Superior temporal gyrus (tissue), 1 donor: Measurements from ENCODE around the gene NRP1.
"Not testable (repeated sequence)": the region's sequence is repeated elsewhere in the genome, so short reads cannot be mapped to it uniquely, and the experiment has no call there.

Experiments used
- DNase-seq: peaks from one replicate; pipeline ENCODE4 v3.0.0-alpha.2; 2016; ENCODE audit errors: extremely low spot score

NRP1 gene

GRCh38 chr10:33237736-33238624 lies 96.5 kb downstream of the NRP1 start:
- no peak for DNase-seq

DNA sequence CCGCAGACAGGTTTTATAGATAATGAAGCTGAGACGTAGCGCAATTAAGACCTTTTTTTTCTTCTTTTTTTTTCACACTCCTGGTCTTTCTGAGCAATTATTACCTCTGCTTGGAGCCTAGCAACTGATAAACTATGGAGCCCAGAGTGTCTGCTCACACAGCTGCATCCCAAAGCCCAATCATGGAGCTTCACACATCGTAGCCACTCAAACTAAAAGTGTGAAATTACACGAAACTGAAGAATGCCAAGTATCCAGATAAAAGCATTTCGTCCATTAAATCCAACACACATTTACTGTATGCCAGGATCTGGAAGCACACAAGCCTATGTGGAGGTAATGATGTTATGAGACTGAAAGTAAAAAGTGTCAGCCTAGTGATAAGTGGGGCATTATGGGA lies 97.6 kb downstream of the NRP1 start:
- DNase-seq, result no peak

- DNase-seq, result no peak
Observed at GRCh38 chr10:33235951-33236350, 98.5 kb downstream of the NRP1 start.

GRCh38 chr10:33235251-33235884 lies 99.1 kb downstream of the NRP1 start:
- no peak for DNase-seq

DNA sequence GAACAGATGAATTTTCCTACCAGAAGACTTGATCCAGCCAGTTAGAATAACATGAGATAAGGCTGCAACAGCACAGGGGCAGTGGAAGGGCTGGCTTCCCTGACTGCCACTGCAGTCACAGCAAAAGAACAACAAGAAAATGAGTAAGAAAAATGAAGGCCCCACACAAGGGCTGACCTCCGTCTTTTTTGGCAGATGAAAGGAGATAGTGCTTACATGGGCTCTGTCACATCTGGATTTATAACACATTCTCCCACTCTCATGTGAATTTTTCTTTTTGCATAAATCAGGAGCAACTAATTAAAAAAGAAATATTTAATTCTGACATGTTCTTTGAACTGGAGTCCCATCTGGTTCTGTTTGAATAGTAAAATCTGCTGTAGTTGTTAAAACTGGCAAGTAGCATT lies 99.6 kb downstream of the NRP1 start:
- no peak for DNase-seq

DNA sequence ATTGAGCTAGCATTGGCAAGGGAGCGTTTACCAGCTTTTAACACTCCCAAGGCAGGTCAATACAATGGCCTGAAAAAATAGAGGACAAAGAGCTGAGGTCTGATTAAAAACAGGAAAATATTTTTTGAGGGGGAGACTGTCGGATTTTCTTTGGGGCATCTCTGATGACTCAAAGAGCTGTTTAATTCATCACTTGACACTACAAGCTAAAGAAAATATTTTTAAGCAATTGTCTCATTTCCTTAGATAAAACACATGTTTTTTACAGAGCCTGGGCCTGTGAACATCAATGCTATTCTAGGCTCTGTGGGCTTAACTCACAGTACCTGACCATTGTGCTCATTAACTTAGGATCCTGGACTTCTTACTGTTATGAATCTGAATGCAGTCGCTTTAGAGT lies 100.8 kb downstream of the NRP1 start:
- DNase-seq, result no peak

- no peak for DNase-seq
Observed at GRCh38 chr10:33233221-33233620, 101.2 kb downstream of the NRP1 start.

GRCh38 chr10:33231621-33232350 lies 102.7 kb downstream of the NRP1 start:
- DNase-seq, result no peak

DNA sequence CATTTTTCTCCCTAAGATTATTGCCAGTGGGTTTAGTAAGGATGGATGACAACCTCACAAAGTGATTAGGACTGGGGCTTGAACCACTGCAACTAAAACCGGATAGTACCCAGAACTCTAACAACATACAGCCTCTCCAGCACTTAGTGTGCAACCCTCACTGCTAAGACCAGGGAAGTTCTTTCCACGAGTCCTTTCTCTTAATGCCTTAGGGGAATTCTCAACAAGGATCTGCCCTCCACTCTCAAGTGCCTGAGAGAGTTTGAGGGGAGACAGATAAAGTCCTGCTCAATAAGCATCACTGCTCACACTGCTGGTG lies 104.6 kb downstream of the NRP1 start:
- DNase-seq, result no peak

DNA sequence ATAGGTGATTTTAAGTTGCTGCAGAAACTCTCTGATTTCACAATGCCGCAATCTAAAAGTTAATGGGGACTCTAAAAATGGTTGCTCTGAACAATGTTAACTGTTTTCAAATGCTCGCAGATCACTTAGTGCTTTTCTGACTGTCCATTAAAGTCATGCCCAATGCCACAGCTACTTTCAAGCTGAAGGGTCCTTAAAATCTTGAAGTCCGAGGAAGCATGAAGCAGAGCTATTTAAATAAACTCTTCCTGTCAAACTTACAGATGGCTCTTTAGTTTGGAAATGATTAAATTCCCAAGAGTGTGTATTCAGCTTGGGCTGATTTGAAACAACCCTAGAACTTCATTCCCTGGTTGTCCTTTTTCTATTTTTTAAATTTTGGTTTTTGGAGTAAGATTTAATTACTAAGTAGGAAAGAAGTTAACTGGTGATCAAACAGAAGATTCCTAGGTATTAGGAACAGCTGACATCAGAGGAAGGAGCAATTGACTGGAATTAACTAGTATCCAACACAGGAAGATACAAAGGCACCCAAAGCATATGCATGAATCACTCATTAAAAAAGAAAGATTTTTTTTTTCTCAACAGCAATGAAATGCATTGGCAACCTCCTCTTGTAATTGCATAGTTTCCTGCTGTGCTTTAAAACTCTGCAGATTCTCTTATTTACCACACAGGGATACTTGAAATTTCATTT lies 105.1 kb downstream of the NRP1 start:
- no peak for DNase-seq

DNA sequence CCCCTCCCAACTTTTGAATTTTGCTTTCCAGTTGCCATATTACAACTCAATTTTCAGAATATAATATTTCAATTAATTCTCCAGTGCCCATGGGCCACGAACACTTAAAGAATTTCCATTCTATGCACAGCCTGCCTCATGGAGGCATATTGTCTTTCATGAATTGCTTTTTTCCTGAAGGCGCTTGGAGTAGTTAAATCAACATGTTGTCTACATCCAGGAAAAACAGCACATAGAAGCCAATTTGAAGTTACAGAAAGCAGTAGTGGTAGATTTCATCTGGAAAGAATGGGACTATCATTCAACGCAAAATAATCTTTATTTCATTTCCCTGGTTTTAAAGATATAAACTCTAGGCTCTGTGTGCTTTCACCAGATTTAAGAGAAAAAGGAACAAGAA lies 106.0 kb downstream of the NRP1 start:
- no peak for DNase-seq

DNA sequence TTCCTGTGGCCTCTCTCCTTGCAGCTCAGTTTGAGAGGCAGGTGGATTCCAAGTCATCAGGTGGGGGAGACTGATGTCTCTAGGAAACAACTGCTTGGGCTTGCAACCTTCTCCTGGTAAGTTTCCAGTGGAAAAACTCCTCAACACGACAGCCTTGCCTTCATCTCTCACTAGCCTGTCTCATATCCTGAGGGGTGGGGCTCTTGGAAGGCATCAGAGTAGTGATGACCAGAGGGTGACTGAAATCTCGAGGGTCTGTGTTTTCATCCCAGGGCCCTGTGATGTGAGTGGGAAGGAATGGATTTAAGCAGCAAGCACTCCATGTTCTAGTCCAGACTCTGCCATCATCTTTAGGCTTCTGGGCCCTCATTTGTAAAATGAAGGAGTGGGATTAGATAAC lies 107.0 kb downstream of the NRP1 start:
- no peak for DNase-seq

DNA sequence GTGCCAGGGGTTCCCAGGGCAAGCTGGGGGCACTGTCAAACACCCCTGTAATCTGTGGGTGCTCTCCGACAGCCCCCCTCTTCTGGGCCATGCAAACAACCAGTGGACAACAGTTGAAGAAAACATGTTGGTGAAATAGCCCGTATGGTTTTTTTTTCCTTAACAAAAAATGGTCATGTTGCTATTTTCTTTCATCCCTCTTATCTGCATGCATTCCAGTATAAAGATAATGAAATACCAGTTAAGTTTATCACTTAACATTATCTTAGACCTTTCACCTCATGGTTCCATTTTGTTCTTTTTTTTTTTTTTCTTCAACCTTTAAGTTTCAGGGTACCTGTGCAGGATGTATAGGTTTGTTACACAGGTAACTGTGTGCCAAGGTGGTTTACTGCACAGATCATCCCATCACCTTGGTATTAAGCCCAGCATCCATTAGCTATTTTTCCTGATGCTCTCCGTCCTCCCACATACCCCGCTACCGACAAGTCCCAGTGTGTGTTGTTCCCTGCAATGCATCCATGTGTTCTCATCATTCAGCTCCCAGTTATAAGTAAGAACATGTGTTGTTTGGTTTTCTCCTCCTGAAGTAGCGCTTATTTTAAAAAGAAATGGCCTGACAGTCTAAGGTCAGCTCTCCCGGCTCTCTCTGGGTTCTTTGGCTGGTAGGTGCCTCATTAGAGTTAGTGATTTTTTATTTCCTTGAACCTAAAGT lies 110.1 kb downstream of the NRP1 start:
- no peak for DNase-seq

DNA sequence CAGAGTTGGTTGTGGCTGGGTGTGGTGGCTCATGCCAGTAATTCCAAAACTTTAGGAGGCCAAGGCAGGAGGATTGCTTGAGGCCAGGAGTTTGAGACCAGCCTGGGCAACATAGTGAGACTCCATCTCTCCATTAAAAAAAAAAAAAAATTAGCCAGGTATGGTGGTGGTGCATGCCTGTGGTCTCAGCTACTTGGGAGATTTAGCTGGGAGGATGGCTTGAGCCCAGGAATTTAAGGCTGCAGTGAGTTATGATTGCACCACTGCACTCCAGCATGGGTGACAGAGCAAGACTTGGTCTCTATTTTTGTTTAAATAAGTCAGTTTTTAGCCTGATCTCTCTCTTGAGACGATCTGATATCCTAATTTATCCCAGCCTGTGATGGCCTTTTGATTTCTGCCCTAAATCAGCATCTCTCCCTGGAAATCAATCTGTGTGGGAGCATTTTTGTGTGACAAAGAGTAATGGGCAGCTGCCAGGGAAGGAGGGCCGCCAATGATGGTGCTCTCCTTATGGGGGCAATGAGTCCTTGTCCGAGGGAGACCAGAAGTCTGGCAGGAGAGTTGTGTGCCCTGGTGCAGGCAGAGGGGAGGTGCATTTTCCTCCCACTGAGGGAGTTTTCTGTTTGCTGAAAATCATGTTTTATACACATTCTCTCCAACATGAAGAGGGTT lies 111.0 kb downstream of the NRP1 start:
- DNase-seq, result no peak

- not testable (repeated sequence) for DNase-seq
Observed at GRCh38 chr10:33222304-33222703, 112.2 kb downstream of the NRP1 start.

DNA sequence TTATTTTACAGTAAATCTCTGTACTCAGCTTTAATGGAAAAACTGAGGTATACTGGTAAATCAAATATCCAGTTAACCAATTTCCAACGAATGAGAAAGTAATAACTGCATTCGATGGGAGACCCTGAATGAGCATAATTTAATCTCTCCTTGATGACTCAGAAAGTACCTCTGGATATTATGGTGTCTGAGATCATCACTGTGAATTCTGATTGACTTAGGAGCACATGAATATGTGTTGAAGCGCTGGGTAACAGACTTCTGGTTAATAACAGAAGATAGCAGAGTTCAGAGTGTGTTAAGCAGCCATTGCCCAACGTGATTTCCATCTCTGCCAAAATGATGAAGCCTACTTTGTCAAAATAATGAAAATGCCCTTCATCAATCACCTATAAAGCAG lies 116.6 kb downstream of the NRP1 start:
- no peak for DNase-seq

GRCh38 chr10:33216661-33217427 lies 117.6 kb downstream of the NRP1 start:
- no peak for DNase-seq

DNA sequence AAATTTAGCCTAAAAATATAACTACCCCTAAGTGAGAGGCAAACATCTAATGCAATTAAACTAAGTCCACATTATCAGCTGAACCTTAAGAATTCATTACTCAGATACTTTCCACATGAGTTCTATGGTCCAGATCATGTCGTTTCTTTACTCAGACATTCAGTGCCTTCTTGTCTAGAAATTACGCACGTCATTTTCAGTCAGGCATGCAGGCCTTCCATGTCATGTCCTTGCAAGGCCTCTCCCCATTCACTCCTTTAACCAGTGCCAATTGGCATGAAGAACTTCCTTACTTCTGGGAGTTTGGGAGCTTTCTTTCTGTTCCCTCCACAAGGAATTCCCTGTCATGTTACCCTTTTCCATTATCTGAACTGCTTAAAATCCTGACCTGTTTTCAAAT lies 118.8 kb downstream of the NRP1 start:
- DNase-seq, result no peak

GRCh38 chr10:33215154-33215553 lies 119.3 kb downstream of the NRP1 start:
- DNase-seq, result no peak

- DNase-seq, result no peak
Observed at GRCh38 chr10:33214174-33214573, 120.3 kb downstream of the NRP1 start.
